GM19324 (cell line): ENCODE data around the gene C20orf204.

Source experiments
- ATAC-seq: cut with Tn5 transposase; IDR thresholded peaks from one replicate; pipeline ENCODE4 v1.9.1; 2021; ENCODE audit warnings: mild to moderate bottlenecking, moderate library complexity; ENCODE audit not compliant: unreplicated experiment, low FRiP score

The C20orf204 gene

DNA sequence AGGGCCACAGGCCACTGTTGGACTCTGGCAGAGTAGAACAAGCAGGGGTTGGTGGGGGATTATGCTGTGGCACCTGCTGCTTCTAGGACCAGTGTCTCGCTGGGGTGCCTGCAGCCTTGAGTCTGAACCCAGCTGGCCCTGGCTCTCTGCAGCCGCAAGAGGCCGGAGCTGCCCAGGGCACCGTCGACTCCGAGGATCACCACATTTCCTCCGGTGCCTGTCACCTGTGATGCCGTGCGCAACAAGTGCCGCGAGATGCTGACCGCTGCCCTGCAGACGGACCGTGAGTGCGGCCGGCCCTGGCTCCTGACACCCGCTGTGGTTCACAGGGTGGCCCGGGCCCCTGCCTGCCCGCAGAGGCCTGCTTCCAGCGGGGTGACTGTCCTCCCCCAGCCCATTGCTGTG lies 33.2 kb downstream of the C20orf204 start:
- no peak for ATAC-seq

DNA sequence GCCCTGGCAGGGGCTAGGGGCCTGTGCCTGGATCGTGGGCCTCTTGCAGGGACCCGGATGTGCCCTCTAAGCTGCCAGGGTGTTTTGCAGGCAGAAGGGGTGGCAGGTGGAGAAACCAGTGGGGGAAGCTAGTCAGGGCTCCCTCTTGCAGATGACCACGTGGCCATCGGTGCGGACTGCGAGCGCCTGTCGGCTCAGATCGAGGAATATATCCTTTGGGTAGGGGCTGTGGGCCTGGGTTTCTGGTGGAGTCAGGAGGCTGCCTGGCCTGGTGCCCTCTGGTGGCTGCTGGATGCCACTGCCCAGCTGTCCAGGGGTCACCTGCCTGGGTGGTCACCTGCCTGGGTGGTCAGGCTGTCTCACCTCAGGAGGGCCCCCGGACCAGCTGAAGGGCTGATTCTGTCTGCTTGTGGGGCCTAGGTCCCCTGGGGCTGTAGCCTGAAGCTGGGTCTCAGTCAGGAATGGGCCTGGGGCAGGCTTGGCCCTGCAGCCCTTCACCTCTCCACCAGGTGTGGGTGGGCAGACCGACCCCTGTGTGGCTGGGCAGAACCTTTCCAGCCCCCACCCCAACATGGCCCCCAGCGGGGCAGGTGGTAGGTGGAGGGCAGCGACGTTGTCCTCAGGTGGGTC lies 33.7 kb downstream of the C20orf204 start:
- no peak for ATAC-seq

DNA sequence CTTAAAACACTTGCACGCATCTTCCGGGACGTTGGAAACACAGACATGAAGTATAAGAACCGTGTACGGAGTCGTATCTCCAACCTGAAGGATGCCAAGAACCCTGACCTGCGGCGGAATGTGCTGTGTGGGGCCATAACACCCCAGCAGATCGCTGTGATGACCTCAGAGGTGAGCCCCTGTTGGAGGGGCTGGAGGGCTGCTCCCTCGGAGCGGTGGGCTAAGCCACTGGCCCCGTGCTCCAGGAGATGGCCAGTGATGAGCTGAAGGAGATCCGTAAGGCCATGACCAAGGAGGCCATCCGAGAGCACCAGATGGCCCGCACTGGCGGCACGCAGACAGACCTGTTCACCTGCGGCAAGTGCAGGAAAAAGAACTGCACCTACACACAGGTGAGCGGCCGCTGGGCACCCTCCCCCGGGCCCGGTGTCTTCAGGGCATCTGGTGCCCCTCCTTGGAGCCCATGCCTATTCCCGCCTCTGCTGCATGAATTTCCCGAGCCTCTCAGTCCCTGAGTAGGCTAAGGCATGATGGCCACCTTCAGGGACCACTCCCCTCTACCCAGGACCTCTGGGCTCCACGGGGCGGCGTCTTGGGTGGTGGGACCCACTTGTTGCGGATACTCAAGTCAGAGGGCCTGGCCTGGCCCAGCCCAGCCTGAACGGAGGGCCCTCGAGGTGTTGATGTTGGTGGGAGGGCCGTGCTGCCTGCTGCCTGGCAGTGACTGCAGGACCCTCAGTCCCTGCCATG lies 34.4 kb downstream of the C20orf204 start:
- no peak for ATAC-seq

DNA sequence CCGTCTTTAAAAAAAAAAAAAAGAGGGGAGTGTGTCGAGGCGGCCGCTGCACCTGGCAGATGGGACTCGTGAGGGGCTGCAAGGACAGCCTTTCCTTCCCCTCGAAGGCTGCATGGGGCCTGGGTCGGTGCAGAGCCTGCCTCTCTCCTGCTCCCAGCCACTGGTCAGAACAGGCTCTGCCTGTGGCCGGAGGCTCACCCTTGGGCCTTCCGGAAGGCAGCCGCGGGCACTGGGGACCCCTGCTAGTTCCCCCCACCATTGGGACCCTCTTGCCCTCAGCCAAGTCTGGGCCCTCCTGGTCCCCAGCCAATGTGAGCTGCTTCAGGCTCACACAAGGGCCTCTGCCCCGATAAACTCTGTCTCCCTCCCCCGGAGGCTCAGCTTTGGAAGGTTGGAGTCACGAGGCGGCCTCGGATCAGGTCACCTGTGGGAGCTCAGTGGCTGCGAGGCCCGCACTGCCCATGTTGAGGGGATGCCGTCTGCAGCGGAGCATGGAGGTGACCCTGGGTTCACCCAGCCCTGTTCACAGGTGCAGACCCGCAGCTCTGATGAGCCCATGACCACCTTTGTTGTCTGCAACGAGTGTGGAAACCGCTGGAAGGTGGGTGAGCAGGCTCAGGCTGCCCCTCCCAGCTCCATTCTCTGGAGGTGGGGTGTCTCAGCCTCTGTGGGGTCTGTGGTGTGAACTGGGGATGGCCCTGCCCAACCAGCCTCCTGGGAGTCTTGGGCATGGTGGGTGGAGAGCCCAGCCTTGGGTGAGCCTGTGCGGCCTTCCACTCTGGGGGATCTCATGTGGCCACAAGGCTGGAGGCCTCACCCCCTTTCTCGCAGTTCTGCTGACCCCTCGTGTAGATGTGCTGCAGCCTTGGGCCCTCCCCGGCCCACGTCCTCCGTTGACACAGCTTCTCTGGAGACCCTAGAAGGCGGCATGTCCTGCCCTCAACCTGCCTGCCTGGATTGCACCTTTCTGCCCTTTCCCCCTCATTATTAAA lies 35.7 kb downstream of the C20orf204 start:
- ATAC-seq, result no peak

DNA sequence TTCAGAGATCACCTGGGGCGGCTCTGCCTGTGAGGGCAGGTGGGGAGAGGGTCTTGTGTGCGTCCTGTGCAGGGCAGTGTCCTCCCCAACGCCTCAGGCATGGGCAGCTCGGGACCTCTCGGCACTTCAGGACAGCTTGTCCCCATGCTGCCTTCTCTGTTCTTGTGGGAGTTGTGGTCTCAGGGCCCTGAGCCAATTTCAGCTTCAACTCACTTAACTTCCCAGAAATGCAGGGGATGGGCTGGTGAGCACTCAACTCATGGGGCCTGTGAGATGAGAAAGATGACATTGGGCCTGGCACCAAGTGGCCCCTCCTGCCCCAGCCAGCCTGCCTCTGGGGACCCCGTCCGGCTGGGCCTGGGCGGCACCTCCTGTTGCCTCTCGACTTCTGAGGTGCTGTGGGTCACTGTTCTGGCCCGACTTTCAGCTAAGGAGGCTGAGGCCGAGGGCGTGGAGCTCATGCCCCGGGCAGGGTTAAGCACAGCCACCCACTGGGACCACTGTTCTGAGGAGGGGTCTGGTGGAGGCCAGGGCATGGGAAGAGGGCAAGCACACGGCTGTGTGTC lies 36.6 kb downstream of the C20orf204 start:
- no peak for ATAC-seq

DNA sequence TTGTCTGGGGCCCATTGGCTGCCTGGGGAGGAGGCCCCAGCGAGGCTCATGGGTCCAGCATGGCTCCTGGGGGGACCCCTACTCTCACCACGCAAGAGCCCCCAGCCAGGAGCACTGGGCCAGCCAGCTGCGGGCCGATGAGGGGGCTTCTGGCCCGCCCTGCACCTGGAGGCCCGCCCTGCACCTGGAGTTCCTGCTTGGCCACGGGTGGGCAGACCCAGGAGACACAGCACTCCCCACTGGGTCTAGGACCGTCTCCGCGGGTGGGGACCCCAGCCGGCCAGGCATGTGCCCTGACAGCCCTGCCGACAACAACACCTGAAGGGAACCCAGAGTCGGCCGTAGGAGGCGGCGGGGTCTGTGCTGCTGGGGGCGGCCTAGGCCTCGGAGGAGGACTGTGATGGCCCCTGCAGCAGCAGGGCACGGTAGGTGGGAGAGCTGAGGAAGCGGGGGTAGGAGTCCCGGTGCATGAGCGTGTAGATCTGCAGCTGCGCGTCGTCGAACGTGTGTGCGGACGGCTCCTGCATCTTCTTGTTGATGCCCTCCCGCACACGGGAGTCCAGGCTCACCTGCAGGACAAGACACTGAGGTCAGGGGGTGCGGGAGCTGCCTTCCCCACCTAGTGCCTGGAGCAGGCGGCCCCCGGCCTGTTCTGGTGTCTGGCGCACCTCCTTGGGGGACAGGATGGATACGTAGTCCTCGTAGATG lies 37.6 kb downstream of the C20orf204 start:
- ATAC-seq, result no peak

DNA sequence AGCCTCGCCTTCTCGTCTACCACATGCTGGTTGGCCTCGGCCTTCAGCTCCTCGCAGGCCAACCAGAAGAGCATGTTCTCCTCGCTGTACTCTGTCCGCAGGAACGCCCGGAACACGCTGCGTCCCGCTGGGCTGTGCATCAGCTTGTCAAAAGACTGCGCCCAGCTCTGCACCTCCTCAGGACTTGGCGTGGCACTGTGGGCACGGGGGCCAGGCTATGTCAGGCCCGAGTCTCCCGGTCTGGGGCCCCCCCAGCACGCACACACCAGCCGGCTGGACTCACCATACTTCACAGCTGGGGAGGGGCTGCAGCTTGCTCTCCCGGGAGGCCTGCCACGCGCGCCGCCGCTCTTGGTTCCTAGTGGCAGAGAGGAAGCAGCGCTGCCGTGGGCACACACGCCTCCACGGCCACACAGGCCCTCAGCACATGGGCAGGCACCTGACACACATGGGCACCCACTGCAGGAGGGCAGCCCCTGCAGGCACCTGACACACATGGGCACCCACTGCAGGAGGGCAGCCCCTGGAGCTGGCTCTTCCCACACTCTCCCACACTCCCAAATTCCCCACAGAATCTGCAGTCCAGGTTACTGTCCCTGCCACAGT lies 38.3 kb downstream of the C20orf204 start:
- ATAC-seq, result no peak

DNA sequence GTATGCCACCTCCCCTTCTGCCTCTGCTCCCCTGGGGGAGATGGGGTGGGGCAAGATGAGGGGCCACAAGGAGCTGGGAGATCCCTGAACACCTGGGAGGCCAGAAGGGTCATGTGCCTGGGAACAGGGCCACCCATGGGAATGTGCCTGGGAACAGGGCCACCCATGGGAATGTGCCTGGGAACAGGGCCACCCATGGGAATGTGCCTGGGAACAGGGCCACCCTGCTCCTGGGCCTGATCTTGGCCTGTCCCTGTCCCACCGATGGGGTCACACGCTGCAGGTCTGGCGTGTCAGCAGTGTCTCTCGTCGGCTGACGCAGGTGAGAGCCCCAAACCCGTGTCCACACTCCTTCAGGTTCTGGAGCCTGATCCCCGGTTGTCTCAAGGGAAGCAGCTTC lies 39.0 kb downstream of the C20orf204 start:
- ATAC-seq, result no peak

DNA sequence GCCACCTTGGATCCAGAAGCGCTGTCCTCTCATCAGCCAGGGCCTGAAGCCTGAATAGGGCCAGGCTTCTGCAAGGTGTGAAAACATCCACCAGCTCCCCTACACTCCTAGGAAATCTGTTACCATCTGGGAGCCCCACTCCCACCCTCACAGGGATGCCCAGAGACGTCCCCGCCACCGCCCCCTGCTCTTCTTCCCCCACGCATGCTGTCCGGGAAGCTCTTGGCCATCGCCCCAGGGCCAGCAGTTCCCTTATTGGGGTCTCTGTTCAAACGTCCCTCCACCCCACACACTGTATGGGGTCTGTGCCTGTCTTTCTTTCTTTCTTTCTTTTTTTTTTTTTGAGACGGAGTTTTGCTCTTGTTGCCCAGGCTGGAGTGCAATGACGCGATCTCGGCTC lies 39.6 kb downstream of the C20orf204 start:
- ATAC-seq, result no peak

DNA sequence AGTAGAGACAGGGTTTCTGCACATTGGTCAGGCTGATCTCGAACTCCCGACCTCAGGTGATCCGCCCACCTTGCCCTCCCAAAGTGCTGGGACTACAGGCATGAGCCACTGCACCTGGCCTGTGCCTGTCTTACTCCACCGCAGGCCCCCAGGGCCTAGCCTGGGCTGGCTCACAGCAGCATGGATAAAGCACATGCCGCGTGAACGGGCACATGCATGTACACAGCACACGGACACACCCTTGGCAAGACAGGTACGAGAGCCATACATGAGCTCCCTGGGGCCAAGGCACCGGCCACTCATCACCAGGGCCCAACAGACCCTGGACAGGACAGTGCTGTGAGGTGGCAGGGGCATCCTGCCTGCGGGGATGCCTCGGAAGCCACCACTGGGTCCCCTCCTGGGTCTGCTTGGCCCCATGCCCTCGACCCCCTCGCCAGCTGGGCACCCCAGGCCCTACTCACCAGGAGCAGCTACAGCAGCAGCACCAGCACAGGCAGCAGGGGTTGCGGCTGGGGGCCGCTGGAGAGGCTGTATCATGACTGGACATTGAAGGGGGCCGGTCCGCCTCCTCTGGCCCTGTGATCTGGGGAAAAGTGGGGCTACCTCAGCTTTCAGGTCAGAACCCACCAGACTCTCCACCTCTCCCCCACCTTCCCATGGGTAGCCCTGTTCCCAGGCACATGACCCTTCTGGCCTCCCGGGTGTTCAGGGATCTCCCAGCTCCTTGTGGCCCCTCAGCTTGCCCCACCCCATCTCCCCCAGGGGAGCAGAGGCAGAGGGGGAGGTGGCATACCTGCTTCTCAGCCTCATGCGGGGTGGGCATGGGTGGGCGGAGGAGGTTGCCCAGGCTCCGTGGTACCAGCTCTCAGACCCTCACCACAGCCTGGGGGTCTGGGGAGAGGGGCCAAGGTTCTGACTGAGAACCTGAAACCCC lies 40.3 kb downstream of the C20orf204 start:
- ATAC-seq, result no peak

DNA sequence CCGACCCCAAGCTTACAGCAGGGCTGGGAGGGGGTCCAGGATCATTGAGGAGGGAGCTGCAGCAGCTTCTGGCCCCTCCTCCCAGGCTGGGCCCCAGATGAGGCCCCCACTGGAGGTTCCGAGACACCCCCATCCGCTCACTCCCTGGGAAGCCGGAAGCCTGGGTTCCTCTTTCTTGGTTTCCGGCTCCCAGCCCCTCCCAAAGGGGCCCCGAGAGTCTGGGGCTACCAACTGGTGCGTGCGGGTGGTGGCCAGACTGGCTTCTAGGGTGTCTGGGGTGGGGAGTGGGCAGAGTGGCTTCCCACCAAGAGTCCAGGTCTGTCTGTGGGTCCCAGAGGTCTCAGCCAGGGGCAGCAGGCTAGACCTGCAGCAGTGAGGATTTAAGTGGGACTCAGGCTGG lies 41.1 kb downstream of the C20orf204 start:
- no peak for ATAC-seq

DNA sequence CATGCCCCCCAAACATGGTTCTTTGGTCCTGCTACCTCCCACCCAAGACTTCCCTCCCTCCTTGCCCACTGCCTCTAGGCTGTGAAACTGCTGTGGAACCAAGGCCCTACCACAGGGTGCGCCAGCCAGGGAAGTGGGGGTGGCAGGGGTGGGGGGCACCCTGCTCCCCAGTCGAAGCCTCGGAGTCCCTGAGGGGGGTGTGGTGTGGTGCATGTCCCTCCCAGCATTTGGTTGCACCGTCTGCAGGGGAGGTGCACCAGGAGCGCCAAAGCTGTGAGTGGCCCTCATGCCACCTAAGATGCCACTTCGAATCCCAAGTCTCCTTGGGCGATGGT lies 41.5 kb downstream of the C20orf204 start:
- no peak for ATAC-seq

DNA sequence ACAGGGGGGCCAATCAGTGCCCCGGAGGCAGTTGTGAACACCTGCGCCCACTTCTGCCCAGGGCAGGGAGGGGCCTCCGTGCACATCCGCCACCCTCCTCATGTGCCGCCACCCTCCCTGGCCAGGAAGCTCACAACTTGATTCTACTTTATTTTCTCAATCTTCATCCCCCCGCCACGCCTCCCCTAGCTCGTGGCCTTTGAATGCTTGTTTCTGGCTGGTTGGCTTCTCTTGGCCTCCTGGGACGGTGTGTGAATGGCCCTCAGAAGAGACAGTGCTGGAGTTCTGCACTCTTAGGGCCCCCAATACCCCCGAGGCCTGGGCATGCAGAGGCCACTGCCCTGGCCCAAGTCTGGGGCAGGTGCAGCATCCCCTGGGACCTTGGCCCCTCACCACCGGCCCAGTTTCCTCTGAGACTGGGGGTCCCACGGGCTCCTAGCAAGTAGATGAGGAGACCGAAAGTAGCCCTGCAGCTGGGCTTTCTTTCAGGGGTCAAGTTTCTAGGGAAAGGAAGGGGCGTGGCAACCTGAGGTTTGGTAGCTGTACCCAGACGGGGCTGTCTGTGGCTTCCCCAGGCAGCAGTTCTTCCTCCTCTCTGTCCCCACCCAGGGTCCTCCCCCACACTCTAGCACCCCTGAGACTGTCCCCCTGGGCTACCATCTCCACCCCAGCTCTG lies 42.0 kb downstream of the C20orf204 start:
- no peak for ATAC-seq

DNA sequence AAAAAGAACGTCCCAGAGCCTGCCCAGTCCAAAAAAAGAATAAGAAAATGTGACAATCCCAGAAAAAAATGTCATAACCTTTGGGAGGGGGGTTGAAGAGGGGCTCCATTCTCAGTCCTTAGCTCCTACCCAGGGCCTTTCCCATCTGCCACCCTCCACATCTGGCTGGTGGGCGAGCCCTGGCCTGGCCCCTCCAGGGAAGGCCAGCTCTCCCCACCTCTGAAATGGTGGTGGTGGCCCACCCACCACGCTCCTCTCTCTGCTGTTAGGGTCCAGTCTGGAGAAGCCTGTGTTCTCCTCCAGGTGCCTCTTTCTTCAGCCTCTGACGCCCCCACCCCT lies 42.9 kb downstream of the C20orf204 start:
- no peak for ATAC-seq

DNA sequence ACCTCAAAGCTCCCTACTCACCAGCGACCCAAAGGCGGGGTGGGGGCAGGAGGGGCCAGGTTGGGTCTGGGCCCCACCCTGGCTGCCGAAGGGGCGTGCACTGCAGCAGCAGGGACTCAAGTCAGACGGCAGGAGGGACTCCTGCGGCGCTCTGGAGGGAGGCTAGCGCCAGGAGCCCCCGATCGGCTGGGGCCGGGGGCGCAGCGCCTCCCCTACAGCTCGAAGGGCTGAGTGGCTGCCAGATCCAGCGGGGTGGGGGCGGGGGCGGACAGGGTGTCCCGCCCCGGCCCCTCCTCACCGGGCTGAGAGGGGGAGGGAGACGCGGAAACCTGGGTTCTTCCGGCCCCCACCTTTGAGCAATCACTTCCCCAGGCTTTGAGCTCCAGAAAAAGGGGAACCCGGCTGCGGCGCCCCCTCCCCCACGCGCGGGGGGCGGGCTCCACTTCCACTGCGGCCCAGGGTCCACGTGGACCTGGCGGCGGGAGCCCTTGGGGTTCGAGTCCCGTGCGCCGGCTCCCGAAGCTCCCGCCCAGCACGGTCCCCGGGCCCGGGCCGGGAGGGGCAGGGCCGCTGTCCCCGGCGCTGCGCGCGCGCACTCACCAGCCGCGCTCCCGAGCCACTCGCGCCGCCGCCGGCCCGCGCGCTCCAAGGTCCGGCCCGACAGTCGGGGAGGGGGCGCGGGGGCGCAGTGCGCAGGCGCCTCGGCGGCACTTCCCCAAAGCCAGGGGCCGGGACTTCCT lies 43.5 kb downstream of the C20orf204 start, which contains the start of gene RGS19:
RGS19 (minus strand) TSS at position 246 of the 740 bp plus-strand sequence. CDS start 2,632 bp downstream, outside the sequence.
- peak; percentile 60 for ATAC-seq

DNA sequence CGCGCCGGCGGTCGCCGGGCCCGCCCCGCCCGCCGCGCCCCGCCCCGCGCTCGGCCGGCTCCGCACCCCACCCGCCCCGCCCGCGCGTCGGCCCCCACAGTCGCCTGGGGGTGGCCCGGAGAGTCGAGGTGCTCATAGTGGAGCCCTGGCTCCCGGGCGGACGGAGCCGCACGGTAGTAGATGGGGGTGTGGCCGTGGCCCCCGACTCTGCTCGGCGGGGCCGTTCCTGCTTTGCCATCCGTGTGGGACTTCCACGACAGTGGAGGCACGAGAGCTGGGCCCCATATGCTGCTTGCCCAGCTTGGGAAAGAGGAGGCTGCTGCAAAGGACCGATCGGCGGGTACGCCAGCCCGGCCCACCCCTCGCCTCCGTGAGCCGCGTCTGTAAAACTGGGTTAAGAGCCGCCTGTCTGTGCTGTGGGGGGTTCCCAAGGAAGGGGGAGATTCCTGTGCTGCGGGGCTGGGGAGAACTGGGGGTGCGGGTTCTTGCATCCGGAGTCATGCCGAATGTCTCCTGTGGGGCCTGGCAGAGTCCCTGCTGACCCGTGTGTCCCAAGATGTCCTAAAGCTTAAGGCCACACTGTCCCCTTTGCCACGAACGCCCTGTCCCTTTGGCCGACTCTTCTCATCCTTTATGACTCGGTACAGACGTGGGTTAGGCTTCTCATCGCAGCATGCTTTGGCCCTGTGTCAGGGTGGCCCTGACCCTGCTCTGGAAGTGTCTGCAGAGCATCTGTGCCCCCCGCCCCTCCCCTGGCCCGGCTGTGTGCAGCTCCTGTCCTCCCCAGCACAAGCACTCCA lies 44.2 kb downstream of the C20orf204 start, which contains the start of gene OPRL1:
OPRL1 (plus strand) TSS at position 70 of the 800 bp plus-strand sequence. CDS start 12,639 bp downstream, outside the sequence.
- no peak for ATAC-seq
